HG03175 (cell line): ENCODE measurements around the gene RHOU.

Source experiments
- ATAC-seq: cut with Tn5 transposase; IDR thresholded peaks from one replicate; pipeline ENCODE4 v1.9.1; 2021; ENCODE audit warnings: mild to moderate bottlenecking, moderate library complexity; ENCODE audit not compliant: unreplicated experiment

Gene RHOU

DNA sequence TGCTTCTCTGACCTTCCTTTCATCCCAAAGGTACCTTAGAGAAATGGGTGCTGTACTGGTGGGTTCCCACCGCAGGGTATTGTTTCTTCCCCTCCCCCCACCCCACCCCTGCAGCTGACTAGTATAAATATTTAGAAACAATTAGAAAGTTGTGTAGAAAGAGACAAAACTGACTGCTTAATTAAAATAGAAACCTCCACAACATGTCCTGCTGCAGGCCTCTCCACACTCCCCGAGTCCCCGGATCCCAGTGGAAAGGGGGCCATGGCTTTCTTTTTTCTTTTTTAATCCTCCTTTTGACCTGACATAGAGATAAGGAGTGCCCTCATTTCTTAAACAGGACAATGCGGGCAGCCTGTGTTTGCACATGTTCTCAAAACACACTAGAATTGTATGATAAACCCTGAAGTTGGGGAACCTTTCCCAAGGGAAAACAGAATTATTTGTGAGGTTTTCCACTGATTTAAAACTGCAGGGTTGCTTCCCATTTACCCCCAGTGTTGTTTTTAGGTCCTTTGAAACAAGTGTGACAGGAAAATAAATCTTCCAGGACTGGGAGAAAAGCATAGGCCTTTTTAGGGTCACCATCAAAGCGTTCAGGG is 1.7 kb downstream of the RHOU start:
- ATAC-seq, result no peak

DNA sequence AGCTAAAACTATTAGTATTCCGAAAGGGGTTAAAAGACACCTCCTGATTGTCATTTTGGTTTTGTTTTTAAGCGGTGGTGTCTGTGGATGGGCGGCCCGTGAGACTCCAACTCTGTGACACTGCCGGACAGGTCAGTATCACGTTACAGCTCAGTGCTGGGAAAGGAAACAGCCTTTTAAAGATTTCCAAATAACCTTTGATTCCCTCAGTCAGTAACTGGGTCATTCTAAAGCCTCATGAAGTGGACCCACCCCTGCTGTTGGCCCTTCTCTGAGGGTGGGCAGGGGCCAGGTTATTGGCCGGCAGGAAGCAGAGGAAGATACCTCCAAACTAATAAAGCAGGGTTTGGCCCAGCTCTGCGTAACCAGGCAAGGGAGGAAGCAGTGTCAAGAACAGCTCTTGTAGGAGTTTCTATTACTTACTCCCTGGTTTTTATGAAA is 2.3 kb downstream of the RHOU start:
- no peak for ATAC-seq

DNA sequence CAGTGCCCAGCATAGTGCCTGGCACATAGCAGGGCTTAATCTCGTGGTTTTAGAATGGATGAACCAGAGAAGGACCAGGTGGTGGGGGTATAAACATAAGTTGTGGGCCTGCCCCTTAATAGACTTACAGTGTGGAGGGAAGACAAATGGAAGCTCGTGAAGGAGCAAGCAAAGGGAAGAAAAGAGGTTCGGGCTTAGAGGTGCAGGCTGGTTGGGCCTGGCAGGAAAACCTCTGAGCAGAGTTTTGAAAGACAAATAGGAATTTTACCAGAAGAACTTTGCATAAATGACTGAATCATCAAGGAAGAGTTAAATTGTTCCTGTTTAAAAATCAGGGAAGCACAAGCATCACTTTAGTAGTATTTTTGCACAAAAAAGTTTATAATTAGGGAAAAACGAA is 4.5 kb downstream of the RHOU start:
- ATAC-seq, result no peak

GRCh38 chr1:228740543-228741317 is 5.5 kb downstream of the RHOU start:
- ATAC-seq, result no peak

- no peak for ATAC-seq
These were observed 7.1 kb downstream of the RHOU start for GRCh38 chr1:228742281-228742860.

DNA sequence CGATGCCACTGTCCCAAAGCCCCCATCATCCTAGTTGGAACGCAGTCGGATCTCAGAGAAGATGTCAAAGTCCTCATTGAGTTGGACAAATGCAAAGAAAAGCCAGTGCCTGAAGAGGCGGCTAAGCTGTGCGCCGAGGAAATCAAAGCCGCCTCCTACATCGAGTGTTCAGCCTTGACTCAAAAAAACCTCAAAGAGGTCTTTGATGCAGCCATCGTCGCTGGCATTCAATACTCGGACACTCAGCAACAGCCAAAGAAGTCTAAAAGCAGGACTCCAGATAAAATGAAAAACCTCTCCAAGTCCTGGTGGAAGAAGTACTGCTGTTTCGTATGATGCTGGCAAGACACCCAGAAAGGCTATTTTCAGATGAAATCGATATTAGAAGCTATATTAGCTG is 8.1 kb downstream of the RHOU start:
- ATAC-seq, result no peak

DNA sequence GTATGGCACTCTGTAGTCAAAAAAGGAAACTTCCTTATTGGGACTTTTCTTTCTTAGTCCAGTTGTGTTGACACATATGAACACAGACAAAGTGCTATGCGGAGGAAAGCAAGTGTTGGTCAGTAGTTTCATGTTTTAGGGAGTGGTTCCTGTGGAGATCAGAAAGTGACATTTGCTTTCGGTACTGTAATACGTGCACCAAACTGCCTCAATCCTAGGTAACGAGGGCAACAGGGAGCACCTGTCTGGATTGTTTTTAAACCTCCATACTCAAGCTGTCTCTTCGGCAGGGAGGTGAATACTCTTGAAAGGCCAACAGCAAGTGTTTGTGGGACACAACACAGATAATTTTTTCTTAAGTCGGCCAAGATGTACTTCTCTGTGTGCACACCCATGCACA is 9.1 kb downstream of the RHOU start:
- no peak for ATAC-seq

DNA sequence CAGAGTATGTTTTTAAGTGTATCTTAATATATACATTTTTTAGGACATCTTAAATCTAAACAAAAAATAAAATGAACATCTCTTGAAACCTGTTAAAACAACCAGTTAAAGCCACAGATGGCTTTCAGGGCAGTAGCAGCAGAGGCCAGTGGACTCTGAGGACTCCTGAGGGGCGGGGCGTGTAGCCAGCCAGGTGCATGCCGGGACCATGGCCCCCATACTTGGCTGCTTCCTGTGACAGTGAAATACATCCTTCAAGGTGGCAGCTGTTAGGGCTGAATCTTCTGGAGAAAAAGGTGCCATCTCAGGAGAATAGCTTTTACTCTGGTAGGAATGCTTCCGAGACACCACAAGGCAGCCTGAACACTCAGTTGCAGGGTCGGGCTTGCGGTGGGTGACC is 9.6 kb downstream of the RHOU start:
- ATAC-seq, result no peak

DNA sequence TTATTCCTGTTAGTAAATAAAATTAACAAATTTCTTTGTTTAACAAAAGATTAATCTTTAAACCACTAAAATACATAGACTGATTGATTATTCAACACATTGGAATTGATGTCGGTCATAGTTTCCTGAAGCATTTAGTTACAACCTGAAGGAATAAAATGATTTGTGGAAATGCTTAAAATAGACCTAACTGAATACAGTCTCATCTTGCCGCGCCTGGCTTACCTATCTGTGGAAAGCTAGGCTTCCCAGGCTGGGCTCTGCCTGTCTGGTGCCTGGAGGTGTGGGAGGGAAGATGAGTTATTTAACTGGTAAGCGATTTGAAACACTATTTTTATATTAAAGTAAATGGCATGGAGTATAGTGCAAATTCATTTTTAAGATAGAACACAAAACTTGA is 10.2 kb downstream of the RHOU start:
- ATAC-seq, result no peak

GRCh38 chr1:228747301-228747935 is 12.1 kb downstream of the RHOU start:
- no peak for ATAC-seq

- no peak for ATAC-seq
These were observed 12.8 kb downstream of the RHOU start for GRCh38 chr1:228748029-228748428.

DNA sequence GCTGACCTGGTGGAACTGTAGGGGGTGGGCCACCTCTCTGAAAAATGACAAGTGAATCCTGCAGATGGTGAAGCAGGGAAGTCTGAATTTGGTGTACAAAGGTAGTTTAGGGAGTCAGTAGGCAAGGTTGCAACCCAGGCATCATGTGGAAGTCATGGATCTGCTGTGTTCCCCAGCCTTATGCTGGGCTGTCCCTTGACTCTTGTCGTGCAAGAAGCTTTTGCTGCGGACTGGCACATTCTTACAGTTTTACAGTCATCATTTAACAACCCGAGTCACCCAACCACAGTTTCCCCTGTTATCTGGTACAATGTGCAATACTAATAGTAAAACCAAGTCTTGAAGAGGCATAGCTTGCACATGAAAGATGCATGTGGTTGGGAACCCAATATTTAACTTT is 13.2 kb downstream of the RHOU start:
- no peak for ATAC-seq

GRCh38 chr1:228749765-228750164 is 14.5 kb downstream of the RHOU start:
- ATAC-seq, result no peak

DNA sequence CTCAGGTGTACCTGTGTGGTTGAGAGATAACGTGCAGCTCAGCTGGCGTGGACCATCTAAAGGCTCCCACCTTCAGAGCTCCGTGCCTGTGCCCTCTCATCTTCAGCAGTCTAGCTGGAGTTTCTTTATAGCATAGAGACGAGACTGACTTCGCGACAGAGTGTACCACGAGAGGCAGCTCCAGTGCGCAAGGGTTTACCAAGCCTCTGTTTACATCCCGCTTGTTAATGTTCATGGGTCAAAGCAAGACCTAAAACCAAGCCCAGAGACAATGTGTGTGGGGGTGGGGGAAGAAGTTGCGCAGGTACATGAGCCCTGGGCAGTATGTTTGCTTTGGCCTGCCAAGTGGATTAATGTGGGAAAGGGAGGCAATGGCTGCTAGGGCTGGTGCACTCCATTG is 15.6 kb downstream of the RHOU start:
- no peak for ATAC-seq

- no peak for ATAC-seq
These were observed 16.2 kb downstream of the RHOU start for GRCh38 chr1:228751360-228752098.

- no peak for ATAC-seq
These were observed 17.0 kb downstream of the RHOU start for GRCh38 chr1:228752258-228752657.

- ATAC-seq, result no peak
These were observed 17.5 kb downstream of the RHOU start for GRCh38 chr1:228752675-228753265.

GRCh38 chr1:228753287-228753686 is 18.0 kb downstream of the RHOU start:
- no peak for ATAC-seq

- ATAC-seq, result no peak
These were observed 18.6 kb downstream of the RHOU start for GRCh38 chr1:228753786-228754360.

- ATAC-seq, result no peak
These were observed 19.5 kb downstream of the RHOU start for GRCh38 chr1:228754646-228755268.
